SK-N-SH treated with all-trans-retinoic acid at 6 μM for 48 hours (cell line): ENCODE results near the gene L1TD1.

Experiments
- ATAC-seq: fragments of 200-7000 bp; cut with Tn5 transposase; 3 replicates; pipeline ENCODE4 v1.9.1; 2020; ENCODE audit warnings: mild to moderate bottlenecking, moderate library complexity
- ARNTL ChIP-seq: fragments of 450-650 bp; formaldehyde crosslinking; IDR thresholded peaks from 2 replicates; pipeline ENCODE4 v1.5.0; 2020; ENCODE audit warnings: low read depth, mild to moderate bottlenecking, moderate library complexity, borderline replicate concordance
- BACH2 ChIP-seq: fragments of 250-450 bp; sonication (Bioruptor Pico); IDR thresholded peaks from 2 replicates; pipeline ENCODE4 v1.9.0; 2021; ENCODE audit warnings: mild to moderate bottlenecking, borderline replicate concordance
- CREB5 ChIP-seq: fragments of 250-450 bp; sonication (Bioruptor Pico); IDR thresholded peaks from 2 replicates; pipeline ENCODE4 v1.5.1; 2020; ENCODE audit warnings: low read depth, mild to moderate bottlenecking, moderate library complexity
- CSDC2 ChIP-seq: fragments of 250-450 bp; sonication (Bioruptor Pico); IDR thresholded peaks from 2 replicates; pipeline ENCODE4 v1.5.0; 2020; ENCODE audit warnings: mild to moderate bottlenecking, moderate library complexity
- ESRRG ChIP-seq: fragments of 250-450 bp; sonication (Bioruptor Pico); IDR thresholded peaks from 2 replicates; pipeline ENCODE4 v1.6.1; 2021; ENCODE audit warnings: mild to moderate bottlenecking
- GLIS3 ChIP-seq: fragments of 250-450 bp; sonication (Bioruptor Pico); IDR thresholded peaks from 2 replicates; pipeline ENCODE4 v1.5.0; 2020; ENCODE audit warnings: mild to moderate bottlenecking, moderate library complexity
- OSR1 ChIP-seq: fragments of 250-450 bp; sonication (Bioruptor Pico); IDR thresholded peaks from 2 replicates; pipeline ENCODE4 v1.8.0; 2022; ENCODE audit warnings: moderate library complexity, mild to moderate bottlenecking, inconsistent platforms
- PATZ1 ChIP-seq: fragments of 250-450 bp; sonication (Bioruptor Pico); IDR thresholded peaks from 2 replicates; pipeline ENCODE4 v1.8.0; 2020; ENCODE audit warnings: mild to moderate bottlenecking, moderate library complexity, borderline replicate concordance
- POU6F1 ChIP-seq: fragments of 250-450 bp; sonication (Bioruptor Pico); IDR thresholded peaks from 2 replicates; pipeline ENCODE4 v1.8.0; 2021; ENCODE audit warnings: low read depth, mild to moderate bottlenecking, moderate library complexity, borderline replicate concordance
- PPARA ChIP-seq: fragments of 250-450 bp; sonication (Bioruptor Pico); IDR thresholded peaks from 2 replicates; pipeline ENCODE4 v1.5.0; 2020; ENCODE audit warnings: mild to moderate bottlenecking, borderline replicate concordance
- RARB ChIP-seq: fragments of 250-450 bp; sonication (Bioruptor Pico); IDR thresholded peaks from 2 replicates; pipeline ENCODE4 v1.8.0; 2021; ENCODE audit warnings: mild to moderate bottlenecking, moderate library complexity
- TCF4 ChIP-seq: fragments of 250-450 bp; sonication (Bioruptor Pico); IDR thresholded peaks from 2 replicates; pipeline ENCODE4 v1.8.0; 2021; ENCODE audit warnings: mild to moderate bottlenecking, moderate library complexity, borderline replicate concordance
- TSHZ2 ChIP-seq: fragments of 250-450 bp; sonication (Bioruptor Pico); IDR thresholded peaks from 2 replicates; pipeline ENCODE4 v1.5.0; 2020; ENCODE audit warnings: mild to moderate bottlenecking, moderate library complexity
- ZC3H10 ChIP-seq: fragments of 250-450 bp; sonication (Bioruptor Pico); IDR thresholded peaks from 2 replicates; pipeline ENCODE4 v1.5.1; 2021; ENCODE audit warnings: mild to moderate bottlenecking, moderate library complexity
- ZFP3 ChIP-seq: fragments of 250-450 bp; sonication (Bioruptor Pico); IDR thresholded peaks from 2 replicates; pipeline ENCODE4 v1.5.0; 2020; ENCODE audit warnings: mild to moderate bottlenecking, moderate library complexity
- ZFP30 ChIP-seq: fragments of 450-650 bp; formaldehyde crosslinking; IDR thresholded peaks from 2 replicates; pipeline ENCODE4 v1.5.0; 2022; ENCODE audit warnings: mild to moderate bottlenecking, moderate library complexity
- ZNF565 ChIP-seq: fragments of 450-650 bp; formaldehyde crosslinking; conservative IDR thresholded peaks from 2 replicates; pipeline ENCODE4 v1.5.0; 2020; ENCODE audit warnings: low read depth, mild to moderate bottlenecking, moderate library complexity
- ZNF70 ChIP-seq: fragments of 450-650 bp; formaldehyde crosslinking; IDR thresholded peaks from 2 replicates; pipeline ENCODE4 v1.5.0; 2020; ENCODE audit warnings: mild to moderate bottlenecking, moderate library complexity
- ZNF8 ChIP-seq: fragments of 450-650 bp; formaldehyde crosslinking; IDR thresholded peaks from 2 replicates; pipeline ENCODE4 v1.5.0; 2020; ENCODE audit warnings: mild to moderate bottlenecking, moderate library complexity
- TF ChIP-seq, protein P1 (sequence below): fragments of 250-450 bp; sonication (Bioruptor Pico); IDR thresholded peaks from 2 replicates; pipeline ENCODE4 v1.5.1; 2021; ENCODE audit warnings: mild to moderate bottlenecking, moderate library complexity

The L1TD1 gene

DNA sequence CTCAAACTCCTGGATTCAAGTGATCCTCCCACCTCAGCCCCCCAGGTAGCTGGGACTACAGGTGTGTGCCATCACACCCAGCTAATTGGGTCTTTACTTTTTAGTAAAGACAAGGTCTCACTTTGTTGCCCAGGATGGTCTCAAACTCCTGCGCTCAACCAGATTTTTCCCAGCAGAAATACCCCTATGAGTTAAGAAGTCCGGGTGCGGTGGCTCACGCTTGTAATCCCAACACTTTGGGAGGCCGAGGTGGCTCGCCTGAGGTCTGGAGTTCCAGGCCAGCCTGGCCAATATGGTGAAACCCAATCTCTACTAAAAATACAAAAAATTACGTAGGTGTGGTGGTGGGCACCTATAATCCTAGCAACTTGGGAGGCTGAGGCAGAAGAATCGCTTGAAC, 6.5 kb upstream of the L1TD1 start:
- ATAC-seq = no peak
- TF ChIP-seq, protein P1, sequence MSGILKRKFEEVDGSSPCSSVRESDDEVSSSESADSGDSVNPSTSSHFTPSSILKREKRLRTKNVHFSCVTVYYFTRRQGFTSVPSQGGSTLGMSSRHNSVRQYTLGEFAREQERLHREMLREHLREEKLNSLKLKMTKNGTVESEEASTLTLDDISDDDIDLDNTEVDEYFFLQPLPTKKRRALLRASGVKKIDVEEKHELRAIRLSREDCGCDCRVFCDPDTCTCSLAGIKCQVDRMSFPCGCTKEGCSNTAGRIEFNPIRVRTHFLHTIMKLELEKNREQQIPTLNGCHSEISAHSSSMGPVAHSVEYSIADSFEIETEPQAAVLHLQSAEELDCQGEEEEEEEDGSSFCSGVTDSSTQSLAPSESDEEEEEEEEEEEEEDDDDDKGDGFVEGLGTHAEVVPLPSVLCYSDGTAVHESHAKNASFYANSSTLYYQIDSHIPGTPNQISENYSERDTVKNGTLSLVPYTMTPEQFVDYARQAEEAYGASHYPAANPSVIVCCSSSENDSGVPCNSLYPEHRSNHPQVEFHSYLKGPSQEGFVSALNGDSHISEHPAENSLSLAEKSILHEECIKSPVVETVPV = no peak
- TF ChIP-seq RARB (CRISPR knock-in tag) = no peak
- no peak for TF ChIP-seq TSHZ2 (CRISPR knock-in tag)
- TF ChIP-seq ZC3H10 (CRISPR knock-in tag) = no peak
- no peak for TF ChIP-seq ARNTL
- no peak for TF ChIP-seq TCF4 (CRISPR knock-in tag)
- TF ChIP-seq CSDC2 (CRISPR knock-in tag) = no peak
- TF ChIP-seq ZFP30 (CRISPR knock-in tag) = no peak
- TF ChIP-seq BACH2 (CRISPR knock-in tag) = no peak
- TF ChIP-seq ZFP3 (CRISPR knock-in tag) = no peak
- no peak for TF ChIP-seq ZNF70 (CRISPR knock-in tag)
- no peak for TF ChIP-seq ESRRG (CRISPR knock-in tag)
- no peak for TF ChIP-seq OSR1 (CRISPR knock-in tag)
- TF ChIP-seq CREB5 (CRISPR knock-in tag) = no peak
- TF ChIP-seq PATZ1 (CRISPR knock-in tag) = no peak
- no peak for TF ChIP-seq GLIS3
- TF ChIP-seq ZNF565 (CRISPR knock-in tag) = no peak

DNA sequence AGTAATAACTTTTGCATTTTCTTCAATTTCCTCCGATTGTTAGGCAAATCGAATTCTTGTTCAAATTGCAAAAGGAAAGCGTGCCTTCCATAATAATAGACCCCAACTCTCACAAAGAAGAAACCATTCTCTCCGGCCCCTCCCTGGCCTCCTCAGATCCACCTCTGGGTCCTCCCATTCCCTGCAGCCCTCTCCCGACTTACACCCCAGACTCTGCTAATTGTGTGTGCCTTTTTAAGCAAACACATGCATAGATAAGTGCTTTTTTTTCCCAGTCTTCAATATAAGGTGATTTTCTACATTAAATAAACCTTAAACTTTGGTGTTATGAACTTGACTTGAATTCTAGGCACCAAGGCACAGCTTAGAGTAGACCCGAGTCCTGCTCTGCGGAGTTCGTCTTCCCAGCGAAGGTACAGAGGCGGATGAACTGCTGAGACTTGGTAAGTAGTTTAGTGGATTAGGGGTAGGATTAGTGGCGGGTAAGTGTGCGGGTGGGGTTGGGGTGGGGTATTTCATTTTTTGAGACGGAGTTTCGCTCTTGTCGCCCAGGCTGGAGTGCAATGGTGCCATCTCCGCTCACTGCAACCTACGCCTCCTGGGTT, 1.5 kb downstream of the L1TD1 start:
- TF ChIP-seq ZNF8 = no peak
- no peak for TF ChIP-seq POU6F1
- TF ChIP-seq, all 23 proteins: peak for 0
- ATAC-seq = no peak

- TF ChIP-seq ZNF8 (no peak), ARNTL (no peak)
- TF ChIP-seq, all 23 proteins: peak for 0
Measured at GRCh38 chr1:62198069-62198780, 3.6 kb downstream of the L1TD1 start.

DNA sequence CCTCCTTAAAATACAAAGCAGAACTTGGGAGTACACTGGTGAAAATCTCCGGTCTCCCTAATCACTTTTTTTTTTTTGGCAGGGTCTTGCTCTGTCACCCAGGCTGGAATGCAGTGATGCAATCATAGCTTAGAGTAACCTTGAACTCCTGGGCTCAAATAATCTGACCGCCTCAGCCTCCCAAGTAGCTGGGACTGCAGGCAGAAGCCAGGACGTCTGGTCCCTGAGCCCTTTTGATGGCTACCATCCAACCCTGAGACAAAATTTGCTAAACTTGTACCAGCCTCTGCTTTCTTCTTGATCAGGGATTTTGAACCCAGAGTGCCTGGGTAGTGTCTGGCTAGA, 4.1 kb downstream of the L1TD1 start:
- no peak for ATAC-seq
- no peak for TF ChIP-seq PPARA (CRISPR knock-in tag)
- TF ChIP-seq ZFP3 (CRISPR knock-in tag) = no peak
- TF ChIP-seq BACH2 (CRISPR knock-in tag) = no peak
- TF ChIP-seq, protein P1 = no peak
- no peak for TF ChIP-seq ZNF565 (CRISPR knock-in tag)
- no peak for TF ChIP-seq POU6F1

More at GRCh38 chr1:62198069-62198780, 3.6 kb downstream of the L1TD1 start:
- no peak for ATAC-seq
